Body of pancreas (tissue), 4 donors: ENCODE results near the gene ASCC3.

Source experiments
- CTCF ChIP-seq, 7 experiments: fragments of 450-650 bp in 4 of 7; fragments of 200-600 bp in 3 of 7; sonication (generic) in 3 of 7; IDR thresholded peaks; one replicate each; pipeline ENCODE4 v1.5.1; 2016 to 2019; ENCODE audit warnings: antibody characterized with exemption in 7 of 7
- POLR2A ChIP-seq, 3 donors: fragments of 450-650 bp; IDR thresholded peaks; one replicate each; pipeline ENCODE4 v1.6.1; 2016; ENCODE audit warnings: antibody characterized with exemption in 3 of 3, mild to moderate bottlenecking in 2 of 3

- TF ChIP-seq POLR2A (IDR thresholded peaks at IDR 0.05) (no peak), CTCF (IDR thresholded peaks at IDR 0.05) (no peak)
Measured at GRCh38 chr6:100818066-100818465, 63.1 kb downstream of the ASCC3 start.
